Central memory CD8-positive, alpha-beta T cell (primary cell): Measurements from ENCODE around the gene ZNF827.

Experiments
- ATAC-seq: fragments of 150-1000 bp; cut with Tn5 transposase; replicated peaks from 2 replicates; pipeline ENCODE4 v1.10.0; 2022; ENCODE audit warnings: mild to moderate bottlenecking, moderate FRiP score, moderate number of reproducible peaks; ENCODE audit not compliant: poor library complexity, severe bottlenecking; ENCODE audit errors: extremely low read depth
- DNase-seq, 2 donors: peaks; one replicate each; pipeline ENCODE4 v3.0.0; 2021; ENCODE audit warnings: low spot score in 2 of 2
- H3K27ac Mint-ChIP-seq: one replicate; pipeline ENCODE4 v1.8.0; 2022; ENCODE audit warnings: low read depth, mild to moderate bottlenecking, moderate library complexity, mixed read lengths
- H3K27me3 Mint-ChIP-seq: one replicate; pipeline ENCODE4 v1.8.0; 2022; ENCODE audit warnings: mixed read lengths
- H3K36me3 Mint-ChIP-seq: one replicate; pipeline ENCODE4 v1.8.0; 2022; ENCODE audit warnings: mild to moderate bottlenecking, moderate library complexity, mixed read lengths; ENCODE audit not compliant: insufficient read depth
- H3K4me1 Mint-ChIP-seq: one replicate; pipeline ENCODE4 v1.8.0; 2022; ENCODE audit warnings: mixed read lengths
- H3K4me3 Mint-ChIP-seq: one replicate; pipeline ENCODE4 v1.8.0; 2022; ENCODE audit warnings: mild to moderate bottlenecking, moderate library complexity, mixed read lengths
- H3K9me3 Mint-ChIP-seq: one replicate; pipeline ENCODE4 v1.8.0; 2022; ENCODE audit warnings: mixed read lengths

Gene ZNF827

GRCh38 chr4:145823743-145824142 is 114.9 kb downstream of the ZNF827 start:
- H3K4me3 Mint-ChIP-seq = no peak overlapping the region
- no peak for DNase-seq
- H3K4me1 Mint-ChIP-seq = peaks cover 10% of the 10 kb centered on the region
- no peak for ATAC-seq
- H3K9me3 Mint-ChIP-seq = no peaks in the 10 kb centered on the region
- H3K36me3 Mint-ChIP-seq = peaks cover 8% of the 10 kb centered on the region
- H3K27ac Mint-ChIP-seq = no peak overlapping the region
- H3K27me3 Mint-ChIP-seq = no peaks in the 10 kb centered on the region

GRCh38 chr4:145822581-145822980 is 116.0 kb downstream of the ZNF827 start:
- H3K4me1 Mint-ChIP-seq = peaks cover 7% of the 10 kb centered on the region
- H3K27ac Mint-ChIP-seq = no peak overlapping the region

GRCh38 chr4:145822181-145822580 is 116.4 kb downstream of the ZNF827 start:
- no peak for DNase-seq
- ATAC-seq = no peak
- Mint-ChIP-seq H3K4me3 (no peak overlapping the region), H3K4me1 (peaks cover 7% of the 10 kb centered on the region), H3K36me3 (peaks cover 12% of the 10 kb centered on the region), H3K9me3 (no peaks in the 10 kb centered on the region), H3K27me3 (no peaks in the 10 kb centered on the region), H3K27ac (no peak overlapping the region)

More at GRCh38 chr4:145822581-145822980, 116.0 kb downstream of the ZNF827 start:
- DNase-seq = no peak
- Mint-ChIP-seq H3K9me3 (no peaks in the 10 kb centered on the region), H3K27me3 (no peaks in the 10 kb centered on the region), H3K4me3 (no peak overlapping the region), H3K36me3 (peaks cover 10% of the 10 kb centered on the region)
- no peak for ATAC-seq

GRCh38 chr4:145821766-145822165 is 116.9 kb downstream of the ZNF827 start:
- H3K27ac Mint-ChIP-seq = no peak overlapping the region
- H3K36me3 Mint-ChIP-seq = peaks cover 13% of the 10 kb centered on the region
- ATAC-seq = no peak
- H3K27me3 Mint-ChIP-seq = no peaks in the 10 kb centered on the region
- peaks cover 7% of the 10 kb centered on the region for H3K4me1 Mint-ChIP-seq
- DNase-seq = no peak
- no peaks in the 10 kb centered on the region for H3K9me3 Mint-ChIP-seq
- no peak overlapping the region for H3K4me3 Mint-ChIP-seq

- H3K27me3 Mint-ChIP-seq = no peaks in the 10 kb centered on the region
- peaks cover 10% of the 10 kb centered on the region for H3K36me3 Mint-ChIP-seq
- no peak overlapping the region for H3K4me3 Mint-ChIP-seq
- H3K27ac Mint-ChIP-seq = peak overlapping the region; percentile 6
- no peak for ATAC-seq
- no peak for DNase-seq
- H3K9me3 Mint-ChIP-seq = no peaks in the 10 kb centered on the region
- peaks cover 7% of the 10 kb centered on the region for H3K4me1 Mint-ChIP-seq
Observed at GRCh38 chr4:145820407-145820806, 118.2 kb downstream of the ZNF827 start.

GRCh38 chr4:145819853-145820181 is 118.8 kb downstream of the ZNF827 start:
- peaks cover 10% of the 10 kb centered on the region for H3K36me3 Mint-ChIP-seq
- H3K9me3 Mint-ChIP-seq = no peaks in the 10 kb centered on the region
- no peak overlapping the region for H3K4me3 Mint-ChIP-seq
- H3K27ac Mint-ChIP-seq = peak overlapping the region; percentile 5
- DNase-seq (no peak), ATAC-seq (no peak)
- no peaks in the 10 kb centered on the region for H3K27me3 Mint-ChIP-seq
- H3K4me1 Mint-ChIP-seq = peaks cover 1% of the 10 kb centered on the region

- H3K9me3 Mint-ChIP-seq = no peaks in the 10 kb centered on the region
- no peak overlapping the region for H3K4me3 Mint-ChIP-seq
- H3K27ac Mint-ChIP-seq = peak overlapping the region; percentile 5
- ATAC-seq = no peak
- no peaks in the 10 kb centered on the region for H3K27me3 Mint-ChIP-seq
- peaks cover 13% of the 10 kb centered on the region for H3K36me3 Mint-ChIP-seq
- H3K4me1 Mint-ChIP-seq = no peaks in the 10 kb centered on the region
- no peak for DNase-seq
Observed at GRCh38 chr4:145819101-145819852, 119.3 kb downstream of the ZNF827 start.

GRCh38 chr4:145818011-145818410 is 120.6 kb downstream of the ZNF827 start:
- DNase-seq (no peak), ATAC-seq (no peak)
- H3K9me3 Mint-ChIP-seq = no peaks in the 10 kb centered on the region
- no peak overlapping the region for H3K4me3 Mint-ChIP-seq
- H3K27me3 Mint-ChIP-seq = no peaks in the 10 kb centered on the region
- no peak overlapping the region for H3K27ac Mint-ChIP-seq
- peaks cover 15% of the 10 kb centered on the region for H3K36me3 Mint-ChIP-seq
- no peaks in the 10 kb centered on the region for H3K4me1 Mint-ChIP-seq

- H3K9me3 Mint-ChIP-seq = no peaks in the 10 kb centered on the region
Observed at GRCh38 chr4:145816091-145816490, 122.5 kb downstream of the ZNF827 start.

GRCh38 chr4:145815626-145816025 is 123.0 kb downstream of the ZNF827 start:
- no peaks in the 10 kb centered on the region for H3K4me1 Mint-ChIP-seq
- ATAC-seq (no peak), DNase-seq (no peak)
- peaks cover 13% of the 10 kb centered on the region for H3K36me3 Mint-ChIP-seq
- no peak overlapping the region for H3K4me3 Mint-ChIP-seq
- no peaks in the 10 kb centered on the region for H3K9me3 Mint-ChIP-seq
- H3K27ac Mint-ChIP-seq = no peak overlapping the region
- H3K27me3 Mint-ChIP-seq = no peaks in the 10 kb centered on the region

More at GRCh38 chr4:145816091-145816490, 122.5 kb downstream of the ZNF827 start:
- no peak for ATAC-seq
- H3K36me3 Mint-ChIP-seq = peaks cover 13% of the 10 kb centered on the region
- H3K27ac Mint-ChIP-seq = no peak overlapping the region
- H3K4me1 Mint-ChIP-seq = no peaks in the 10 kb centered on the region
- no peak overlapping the region for H3K4me3 Mint-ChIP-seq
- DNase-seq = no peak
- H3K27me3 Mint-ChIP-seq = no peaks in the 10 kb centered on the region

- Mint-ChIP-seq H3K27me3 (no peaks in the 10 kb centered on the region), H3K9me3 (no peaks in the 10 kb centered on the region), H3K4me3 (no peak overlapping the region), H3K36me3 (peaks cover 13% of the 10 kb centered on the region), H3K27ac (no peak overlapping the region), H3K4me1 (no peaks in the 10 kb centered on the region)
- ATAC-seq (no peak), DNase-seq (no peak)
Observed at GRCh38 chr4:145815027-145815612, 123.5 kb downstream of the ZNF827 start.

- no peak overlapping the region for H3K27ac Mint-ChIP-seq
- peaks cover 13% of the 10 kb centered on the region for H3K36me3 Mint-ChIP-seq
- no peak overlapping the region for H3K4me3 Mint-ChIP-seq
- DNase-seq (no peak), ATAC-seq (no peak)
- H3K9me3 Mint-ChIP-seq = no peaks in the 10 kb centered on the region
- peaks cover 5% of the 10 kb centered on the region for H3K4me1 Mint-ChIP-seq
- no peaks in the 10 kb centered on the region for H3K27me3 Mint-ChIP-seq
Observed at GRCh38 chr4:145814246-145814645, 124.4 kb downstream of the ZNF827 start.

- ATAC-seq (no peak), DNase-seq (no peak)
- Mint-ChIP-seq H3K36me3 (peaks cover 11% of the 10 kb centered on the region), H3K27me3 (no peaks in the 10 kb centered on the region), H3K27ac (no peak overlapping the region), H3K4me3 (no peak overlapping the region), H3K9me3 (no peaks in the 10 kb centered on the region), H3K4me1 (peaks cover 12% of the 10 kb centered on the region)
Observed at GRCh38 chr4:145812919-145813318, 125.7 kb downstream of the ZNF827 start.
